ENCODE results near the gene ATRN. TPM values are rescaled to one million over a fixed set of nuclear protein-coding genes. Genes with fewer than 3 reads are reported as not detected.

Gene ATRN
- total and polyA plus RNA-seq, 4 donors, result 8.4 to 104 (median 46.0) TPM

- Histone ChIP-seq H3K9me3 (ENCODE audit: control insufficient read depth in 4 of 4, low read length in 3 of 4) (no peaks in the 10 kb centered on the region), H3K27ac (ENCODE audit: low read depth in 1 of 2, low read length in 2 of 2) (no peak overlapping the region), H3K9ac (ENCODE audit: low read depth in 1 of 2, low read length in 2 of 2) (no peak overlapping the region), H3K4me3 (ENCODE audit: low read depth in 1 of 3, low read length in 3 of 3) (no peak overlapping the region), H3K4me1 (ENCODE audit: control insufficient read depth in 4 of 4, insufficient read depth in 4 of 4, low read length in 3 of 4) (peaks cover 0 to 10% (median 2%) of the 10 kb centered on the region in 4 donors), H3K27me3 (ENCODE audit: control insufficient read depth in 4 of 4, insufficient read depth in 4 of 4, low read length in 3 of 4) (peaks cover 4 to 10% (median 6%) of the 10 kb centered on the region in 4 donors), H3K36me3 (ENCODE audit: control insufficient read depth in 4 of 4, insufficient read depth in 3 of 4, low read depth in 1 of 4, low read length in 3 of 4) (no peaks in the 10 kb centered on the region)
- 84% methylated on average over 10 of the region's 10 CpGs for WGBS
- TF ChIP-seq NR2F2 (IDR thresholded peaks at IDR 0.05) (no peak), SP1 (IDR thresholded peaks at IDR 0.05) (no peak), RXRA (IDR thresholded peaks at IDR 0.05) (no peak), JUND (IDR thresholded peaks at IDR 0.05) (no peak), RAD21 (IDR thresholded peaks at IDR 0.05) (no peak), YY1 (IDR thresholded peaks at IDR 0.05) (no peak), ATF3 (IDR thresholded peaks at IDR 0.05) (no peak), FOXA1 (IDR thresholded peaks at IDR 0.05) (no peak), FOXA2 (IDR thresholded peaks at IDR 0.05) (no peak), GABPA (IDR thresholded peaks at IDR 0.05 in 1 of 2, conservative IDR thresholded peaks at IDR 0.05 in 1 of 2) (no peak), HNF4A (conservative IDR thresholded peaks at IDR 0.05) (no peak)
- TF ChIP-seq, protein P1, sequence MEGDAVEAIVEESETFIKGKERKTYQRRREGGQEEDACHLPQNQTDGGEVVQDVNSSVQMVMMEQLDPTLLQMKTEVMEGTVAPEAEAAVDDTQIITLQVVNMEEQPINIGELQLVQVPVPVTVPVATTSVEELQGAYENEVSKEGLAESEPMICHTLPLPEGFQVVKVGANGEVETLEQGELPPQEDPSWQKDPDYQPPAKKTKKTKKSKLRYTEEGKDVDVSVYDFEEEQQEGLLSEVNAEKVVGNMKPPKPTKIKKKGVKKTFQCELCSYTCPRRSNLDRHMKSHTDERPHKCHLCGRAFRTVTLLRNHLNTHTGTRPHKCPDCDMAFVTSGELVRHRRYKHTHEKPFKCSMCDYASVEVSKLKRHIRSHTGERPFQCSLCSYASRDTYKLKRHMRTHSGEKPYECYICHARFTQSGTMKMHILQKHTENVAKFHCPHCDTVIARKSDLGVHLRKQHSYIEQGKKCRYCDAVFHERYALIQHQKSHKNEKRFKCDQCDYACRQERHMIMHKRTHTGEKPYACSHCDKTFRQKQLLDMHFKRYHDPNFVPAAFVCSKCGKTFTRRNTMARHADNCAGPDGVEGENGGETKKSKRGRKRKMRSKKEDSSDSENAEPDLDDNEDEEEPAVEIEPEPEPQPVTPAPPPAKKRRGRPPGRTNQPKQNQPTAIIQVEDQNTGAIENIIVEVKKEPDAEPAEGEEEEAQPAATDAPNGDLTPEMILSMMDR (IDR thresholded peaks at IDR 0.05; ENCODE audit: low read depth, low read length, missing input control), result no peak
- no peak for DNase-seq (ENCODE audit: low spot score)
Observed at GRCh38 chr20:3670945-3671344, 200.1 kb downstream of the ATRN start.

DNA sequence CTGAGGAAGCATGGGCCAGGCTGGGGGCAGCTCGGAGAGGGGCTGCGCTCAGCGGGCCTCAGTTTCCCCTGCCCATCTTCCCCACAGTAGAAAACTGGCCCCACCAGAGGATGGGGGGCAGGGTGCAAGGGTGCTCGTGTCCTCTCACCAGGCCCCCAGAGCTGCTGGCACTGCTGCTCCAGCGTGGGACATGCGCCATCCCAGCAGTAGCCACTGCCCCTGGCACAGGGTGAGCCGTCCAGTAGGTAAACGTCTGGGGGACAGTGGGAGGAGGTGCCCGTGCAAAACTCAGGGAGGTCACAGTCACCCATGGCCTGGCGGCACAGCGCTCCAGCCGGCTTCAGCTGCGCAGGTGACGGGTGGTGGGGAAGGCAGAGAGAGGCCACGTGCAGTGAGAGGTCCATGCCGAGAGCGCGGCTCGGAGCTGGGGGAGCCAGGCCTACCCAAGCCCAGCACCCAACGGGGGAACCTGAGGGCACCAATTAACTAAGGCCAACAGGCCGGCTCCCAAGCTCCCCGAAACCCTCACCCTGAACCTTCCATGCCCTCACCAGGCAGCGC is 201.2 kb downstream of the ATRN start:
- H3K36me3 ChIP-seq (ENCODE audit: control insufficient read depth in 4 of 4, insufficient read depth in 3 of 4, low read depth in 1 of 4, low read length in 3 of 4), result no peaks in the 10 kb centered on the region
- no peak overlapping the region for H3K9ac ChIP-seq (ENCODE audit: low read depth in 1 of 2, low read length in 2 of 2)
- no peak for TF ChIP-seq HNF4G (IDR thresholded peaks at IDR 0.05)
- TF ChIP-seq, protein P2, sequence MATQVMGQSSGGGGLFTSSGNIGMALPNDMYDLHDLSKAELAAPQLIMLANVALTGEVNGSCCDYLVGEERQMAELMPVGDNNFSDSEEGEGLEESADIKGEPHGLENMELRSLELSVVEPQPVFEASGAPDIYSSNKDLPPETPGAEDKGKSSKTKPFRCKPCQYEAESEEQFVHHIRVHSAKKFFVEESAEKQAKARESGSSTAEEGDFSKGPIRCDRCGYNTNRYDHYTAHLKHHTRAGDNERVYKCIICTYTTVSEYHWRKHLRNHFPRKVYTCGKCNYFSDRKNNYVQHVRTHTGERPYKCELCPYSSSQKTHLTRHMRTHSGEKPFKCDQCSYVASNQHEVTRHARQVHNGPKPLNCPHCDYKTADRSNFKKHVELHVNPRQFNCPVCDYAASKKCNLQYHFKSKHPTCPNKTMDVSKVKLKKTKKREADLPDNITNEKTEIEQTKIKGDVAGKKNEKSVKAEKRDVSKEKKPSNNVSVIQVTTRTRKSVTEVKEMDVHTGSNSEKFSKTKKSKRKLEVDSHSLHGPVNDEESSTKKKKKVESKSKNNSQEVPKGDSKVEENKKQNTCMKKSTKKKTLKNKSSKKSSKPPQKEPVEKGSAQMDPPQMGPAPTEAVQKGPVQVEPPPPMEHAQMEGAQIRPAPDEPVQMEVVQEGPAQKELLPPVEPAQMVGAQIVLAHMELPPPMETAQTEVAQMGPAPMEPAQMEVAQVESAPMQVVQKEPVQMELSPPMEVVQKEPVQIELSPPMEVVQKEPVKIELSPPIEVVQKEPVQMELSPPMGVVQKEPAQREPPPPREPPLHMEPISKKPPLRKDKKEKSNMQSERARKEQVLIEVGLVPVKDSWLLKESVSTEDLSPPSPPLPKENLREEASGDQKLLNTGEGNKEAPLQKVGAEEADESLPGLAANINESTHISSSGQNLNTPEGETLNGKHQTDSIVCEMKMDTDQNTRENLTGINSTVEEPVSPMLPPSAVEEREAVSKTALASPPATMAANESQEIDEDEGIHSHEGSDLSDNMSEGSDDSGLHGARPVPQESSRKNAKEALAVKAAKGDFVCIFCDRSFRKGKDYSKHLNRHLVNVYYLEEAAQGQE (IDR thresholded peaks at IDR 0.05), result no peak
- TF ChIP-seq FOXA1 (IDR thresholded peaks at IDR 0.05), result no peak
- no peak for TF ChIP-seq FOXA2 (IDR thresholded peaks at IDR 0.05)
- no peak for TF ChIP-seq ATF3 (IDR thresholded peaks at IDR 0.05)
- no peak for TF ChIP-seq GABPA (IDR thresholded peaks at IDR 0.05 in 1 of 2, conservative IDR thresholded peaks at IDR 0.05 in 1 of 2)
- no peak for TF ChIP-seq ZBTB33 (IDR thresholded peaks at IDR 0.05)
- no peak for TF ChIP-seq RAD21 (IDR thresholded peaks at IDR 0.05)
- TF ChIP-seq, protein P3, sequence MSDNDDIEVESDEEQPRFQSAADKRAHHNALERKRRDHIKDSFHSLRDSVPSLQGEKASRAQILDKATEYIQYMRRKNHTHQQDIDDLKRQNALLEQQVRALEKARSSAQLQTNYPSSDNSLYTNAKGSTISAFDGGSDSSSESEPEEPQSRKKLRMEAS (IDR thresholded peaks at IDR 0.05), result no peak
- TF ChIP-seq SP1 (IDR thresholded peaks at IDR 0.05), result no peak
- 41% methylated on average over 23 of the region's 23 CpGs for WGBS
- H3K27me3 ChIP-seq (ENCODE audit: control insufficient read depth in 4 of 4, insufficient read depth in 4 of 4, low read length in 3 of 4), result peaks cover 4 to 10% (median 6%) of the 10 kb centered on the region in 4 donors
- H3K9me3 ChIP-seq (ENCODE audit: control insufficient read depth in 4 of 4, low read length in 3 of 4), result no peaks in the 10 kb centered on the region
- DNase-seq (ENCODE audit: low spot score), result no peak
- peaks cover 0 to 10% (median 3%) of the 10 kb centered on the region in 4 donors for H3K4me1 ChIP-seq (ENCODE audit: control insufficient read depth in 4 of 4, insufficient read depth in 4 of 4, low read length in 3 of 4)
- H3K27ac ChIP-seq (ENCODE audit: low read depth in 1 of 2, low read length in 2 of 2), result no peak overlapping the region
- H3K4me3 ChIP-seq (ENCODE audit: low read depth in 1 of 3, low read length in 3 of 3), result no peak overlapping the region

Measured in liver (tissue), 9 donors.